ENCODE results near the gene FOLR3. TPM values are rescaled to one million over a fixed set of nuclear protein-coding genes. Genes with fewer than 3 reads are reported as not detected.

FOLR3 gene
- total RNA-seq, 1 experiment from 2014 or later = not detected

GRCh38 chr11:72144807-72145565, 9.5 kb downstream of the FOLR3 start:
- Histone ChIP-seq H2AFZ (ENCODE audit: low read depth, low read length, poor library complexity, severe bottlenecking) (no peak overlapping the region), H3K27me3 (ENCODE audit: insufficient read depth, low read length) (no peaks in the 10 kb centered on the region), H3K9me2 (ENCODE audit: insufficient read depth) (no peaks in the 10 kb centered on the region), H3K9ac (ENCODE audit: low read length) (no peak overlapping the region), H3K4me1 (ENCODE audit: control insufficient read depth in 1 of 2, insufficient read depth in 2 of 2, low read length in 2 of 2) (peaks cover 0 to 14% of the 10 kb centered on the region in 2 experiments; a peak in 1 of 4 replicates), H3K27ac (ENCODE audit: low read depth, low read length) (no peak overlapping the region), H4K20me1 (ENCODE audit: insufficient read depth) (no peaks in the 10 kb centered on the region), H3K4me3 (replicated peaks in 1 of 2; ENCODE audit: low read depth in 1 of 2, low read length in 2 of 2) (no peak overlapping the region), H3K4me2 (ENCODE audit: low read length) (no peak overlapping the region), H3K36me3 (ENCODE audit: control insufficient read depth in 1 of 2, insufficient read depth in 2 of 2, low read length in 2 of 2) (no peaks in the 10 kb centered on the region), H3K79me2 (ENCODE audit: insufficient read depth, low read length) (no peaks in the 10 kb centered on the region), H3K9me3 (ENCODE audit: control insufficient read depth in 1 of 2, insufficient read depth in 1 of 2, low read depth in 1 of 2, low read length in 2 of 2) (no peaks in the 10 kb centered on the region)
- intact Hi-C loops (cut with micrococcal nuclease) = loop anchor here (1.0 kb wide), 1 partner anchor 120 kb away; no protein-coding TSS in a partner anchor
- RAD21 ChIA-PET (ENCODE audit: low non-redundant PET in 1 of 2, low total read pairs in 2 of 2, uncharacterized antibody in 2 of 2, unreplicated experiment in 2 of 2) = interaction anchor here in 1 of 2 experiments (2.1 kb wide), 1 partner anchor 120 kb away, joined by 8 read pairs; no protein-coding TSS in a partner anchor
- POLR2A ChIA-PET = no interaction called here
- CTCF ChIA-PET = interaction anchor here (0.7 to 2.8 kb wide), 9 partner anchors 8 to 289 kb away, joined by 3 to 30 read pairs (median 3); partner anchors contain the start of genes CLPB and XNDC1N
- BruUV-seq (replicated peaks) = no TSS peak
- DNase-seq (ENCODE audit: low read depth, low spot score) = no peak
- no peak for ATAC-seq
- TF ChIP-seq REST (IDR thresholded peaks at IDR 0.05; ENCODE audit: low read depth) (no peak), TCF7L2 (IDR thresholded peaks at IDR 0.05; ENCODE audit: borderline replicate concordance, extremely low read depth, insufficient read depth, insufficient read length) (no peak), SP1 (IDR thresholded peaks at IDR 0.05; ENCODE audit: low read depth) (no peak), ZFX (IDR thresholded peaks at IDR 0.05) (no peak), YY1 (IDR thresholded peaks at IDR 0.05; ENCODE audit: extremely low read depth, insufficient replicate concordance, low read depth, low read length) (no peak), ELF1 (IDR thresholded peaks at IDR 0.05; ENCODE audit: borderline replicate concordance, low read depth) (no peak), POLR2A (IDR thresholded peaks at IDR 0.05; ENCODE audit: borderline replicate concordance, extremely low read depth, insufficient read depth, insufficient read length) (no peak), EGR1 (IDR thresholded peaks at IDR 0.05; ENCODE audit: low read depth) (no peak), SRF (IDR thresholded peaks at IDR 0.05; ENCODE audit: low read depth) (no peak)

Data from HCT116 (cell line).